Bronchial epithelial cell (primary cell): ENCODE measurements around the gene CORO6. TPM values are rescaled to one million over a fixed set of nuclear protein-coding genes. Genes with fewer than 3 reads are reported as not detected.

Source experiments
- DNase-seq: peaks from one replicate; pipeline ENCODE4 v3.0.0-alpha.2; 2010; ENCODE audit warnings: low read depth
- FAIRE-seq: peaks from 2 replicates; lab custom pipeline; 2011; peaks lifted over from hg19 to GRCh38; lab: Jason Lieb, UNC
- H3K27me3 ChIP-seq: 2 replicates; pipeline ENCODE4 v1.5.1; 2011; ENCODE audit warnings: low read length; ENCODE audit not compliant: control insufficient read depth, insufficient read depth
- H3K36me3 ChIP-seq: 2 replicates; pipeline ENCODE4 v1.5.1; 2011; ENCODE audit warnings: low read length; ENCODE audit not compliant: control insufficient read depth, insufficient read depth
- H3K4me3 ChIP-seq: 2 replicates; pipeline ENCODE4 v1.5.1; 2011; ENCODE audit warnings: mild to moderate bottlenecking, low read depth, low read length, control low read depth
- CTCF ChIP-seq: IDR thresholded peaks from 2 replicates; pipeline ENCODE4 v1.5.1; 2011; ENCODE audit warnings: mild to moderate bottlenecking, moderate library complexity, low read length, control low read depth, inconsistent platforms; ENCODE audit not compliant: insufficient read depth, severe bottlenecking
- total RNA-seq: library from RNA; depleted of rRNA; stranded (reverse); fragments of >200 nt; gene quantifications from 2 replicates; pipeline ENCODE4 v1.2.1, GENCODE V29; 2014

CORO6 gene
- total RNA-seq, 1 donor from 2014 or later, result 0.79 TPM

- H3K27me3 ChIP-seq, result no peaks in the 10 kb centered on the region
- FAIRE-seq, result no peak
- no peak for TF ChIP-seq CTCF
- no peaks in the 10 kb centered on the region for H3K36me3 ChIP-seq
- DNase-seq, result no peak
- no peak overlapping the region for H3K4me3 ChIP-seq
These were observed 19.5 kb downstream of the CORO6 start for GRCh38 chr17:29603109-29603674.

- no peaks in the 10 kb centered on the region for H3K27me3 ChIP-seq
- H3K36me3 ChIP-seq, result no peaks in the 10 kb centered on the region
- TF ChIP-seq CTCF, result no peak
- DNase-seq (no peak), FAIRE-seq (no peak)
- H3K4me3 ChIP-seq, result no peak overlapping the region
These were observed 25.1 kb downstream of the CORO6 start for GRCh38 chr17:29597361-29598172.

- DNase-seq (no peak), FAIRE-seq (no peak)
- H3K4me3 ChIP-seq, result no peak overlapping the region
- no peaks in the 10 kb centered on the region for H3K27me3 ChIP-seq
- no peaks in the 10 kb centered on the region for H3K36me3 ChIP-seq
- no peak for TF ChIP-seq CTCF
These were observed 25.9 kb downstream of the CORO6 start for GRCh38 chr17:29596811-29597210.

- Histone ChIP-seq H3K27me3 (no peaks in the 10 kb centered on the region), H3K36me3 (no peaks in the 10 kb centered on the region), H3K4me3 (no peak overlapping the region)
- FAIRE-seq (no peak), DNase-seq (no peak)
- no peak for TF ChIP-seq CTCF
These were observed 26.6 kb downstream of the CORO6 start for GRCh38 chr17:29595943-29596774.

- Histone ChIP-seq H3K27me3 (no peaks in the 10 kb centered on the region), H3K36me3 (no peaks in the 10 kb centered on the region), H3K4me3 (no peak overlapping the region)
- no peak for TF ChIP-seq CTCF
- FAIRE-seq (no peak), DNase-seq (no peak)
These were observed 27.4 kb downstream of the CORO6 start for GRCh38 chr17:29595107-29595942.
